Small intestine (tissue), 7 donors: ENCODE data around the gene CXXC1. TPM values are rescaled to one million over a fixed set of nuclear protein-coding genes. Genes with fewer than 3 reads are reported as not detected.
"Not testable (repeated sequence)": the region's sequence is repeated elsewhere in the genome, so short reads cannot be mapped to it uniquely, and the experiment has no call there.

ENCODE experiments used
- DNase-seq, 2 donors: peaks; one replicate each; pipeline versions ENCODE4 v3.0.0 to v3.0.0-alpha.2; 2013
- FAIRE-seq: peaks from 2 replicates; lab custom pipeline; 2012; peaks lifted over from hg19 to GRCh38; lab: Jason Lieb, UNC
- H3K27ac ChIP-seq, 3 donors: one replicate each; pipeline ENCODE4 v1.5.1; 2013; ENCODE audit warnings: low read length in 2 of 3, mild to moderate bottlenecking in 2 of 3, control low read depth in 1 of 3, inconsistent platforms in 1 of 3, low read depth in 1 of 3, moderate library complexity in 1 of 3
- H3K27me3 ChIP-seq, 3 donors: one replicate each; pipeline ENCODE4 v1.6.1; 2013; ENCODE audit warnings: low read length in 3 of 3, inconsistent platforms in 1 of 3; ENCODE audit not compliant: control insufficient read depth in 3 of 3, insufficient read depth in 3 of 3
- H3K36me3 ChIP-seq, 3 donors: one replicate each; pipeline ENCODE4 v1.6.1; 2013; ENCODE audit warnings: low read length in 3 of 3, inconsistent platforms in 1 of 3, low read depth in 1 of 3, mild to moderate bottlenecking in 1 of 3, moderate library complexity in 1 of 3; ENCODE audit not compliant: control insufficient read depth in 3 of 3, insufficient read depth in 2 of 3
- H3K4me1 ChIP-seq, 3 donors: one replicate each; pipeline ENCODE4 v1.6.1; 2013; ENCODE audit warnings: low read length in 2 of 3, inconsistent platforms in 1 of 3, low read depth in 1 of 3, mild to moderate bottlenecking in 1 of 3, moderate library complexity in 1 of 3; ENCODE audit not compliant: control insufficient read depth in 3 of 3, insufficient read depth in 2 of 3
- H3K4me3 ChIP-seq, 3 donors: one replicate each; pipeline ENCODE4 v1.5.1; 2013; ENCODE audit warnings: low read length in 3 of 3, control low read depth in 1 of 3, inconsistent platforms in 1 of 3, low read depth in 1 of 3, mild to moderate bottlenecking in 1 of 3, moderate library complexity in 1 of 3
- H3K9me3 ChIP-seq, 2 donors: one replicate each; pipeline ENCODE4 v1.6.1; 2013; ENCODE audit warnings: low read depth in 1 of 2, low read length in 1 of 2; ENCODE audit not compliant: control insufficient read depth in 2 of 2, insufficient read depth in 1 of 2
- WGBS, 3 donors: extraction: QIAGEN DNeasy Blood & Tissue Kit; methylation state at CpG; one replicate each; pipeline ENCODE4 v1.1.7; 2013; 5-methylcytosine and 5-hydroxymethylcytosine counted together
- polyA plus RNA-seq, 4 donors: library from polyadenylated mRNA; stranded (reverse) in 3 of 4; unstranded in 1 of 4; fragments of 200-250 nt in 3 of 4; fragments of 120-200 nt in 1 of 4; gene quantifications; one replicate each; pipeline versions ENCODE4 v1.2.1 to v1.2.3, GENCODE V29; 2013
- donor health status: healthy with polysubstance abuse.
- donor health status: control.
- donor health status: control.
- donor health status: Bipolar disorder and iron deficiency.
- donor health status: healthy.

The CXXC1 gene
- polyA plus RNA-seq, 4 donors = 65.1 to 93.9 (median 68.9) TPM

- H3K9me3 ChIP-seq, H3K4me1 ChIP-seq, H3K27me3 ChIP-seq, DNase-seq: not testable (repeated sequence)
- Histone ChIP-seq H3K4me3 (peak overlapping the region in 2 of 3 donors; percentile 93 to 99), H3K27ac (peak overlapping the region; percentile 72 to 97 (median 82)), H3K36me3 (peaks cover 0 to 27% (median 2%) of the 10 kb centered on the region in 3 donors)
- FAIRE-seq = peak; percentile 62
- 76 to 77% (median 76%) methylated on average over 21 of the region's 21 CpGs for WGBS, 3 donors
These were observed 1.0 kb upstream of the CXXC1 start for GRCh38 chr18:50288348-50289107.

- no peak for DNase-seq
- no peaks in the 10 kb centered on the region for H3K27me3 ChIP-seq
- WGBS, 3 donors = 1% methylated on average over 27 of the region's 27 CpGs
- no peaks in the 10 kb centered on the region for H3K9me3 ChIP-seq
- FAIRE-seq = no peak
- H3K4me3 ChIP-seq = peak overlapping the region; percentile 78 to 99 (median 93)
- H3K4me1 ChIP-seq = peaks cover 0 to 7% (median 2%) of the 10 kb centered on the region in 3 donors
- peak overlapping the region; percentile 53 to 97 (median 54) for H3K27ac ChIP-seq
- H3K36me3 ChIP-seq = peaks cover 0 to 42% (median 2%) of the 10 kb centered on the region in 3 donors
These were observed 458 bp downstream of the CXXC1 start for GRCh38 chr18:50287028-50287440.

- peaks cover 0 to 44% (median 2%) of the 10 kb centered on the region in 3 donors for H3K36me3 ChIP-seq
- FAIRE-seq = no peak
- H3K27ac ChIP-seq = peak overlapping the region in 1 of 3 donors; percentile 97
- H3K4me1 ChIP-seq = peaks cover 0 to 9% (median 2%) of the 10 kb centered on the region in 3 donors
- peak; percentile 25 to 33 for DNase-seq
- 18 to 25% (median 24%) methylated on average over 23 of the region's 23 CpGs for WGBS, 3 donors
- no peaks in the 10 kb centered on the region for H3K27me3 ChIP-seq
- peak overlapping the region; percentile 78 to 99 (median 93) for H3K4me3 ChIP-seq
- H3K9me3 ChIP-seq = no peaks in the 10 kb centered on the region
These were observed 983 bp downstream of the CXXC1 start for GRCh38 chr18:50286391-50287027.

DNA sequence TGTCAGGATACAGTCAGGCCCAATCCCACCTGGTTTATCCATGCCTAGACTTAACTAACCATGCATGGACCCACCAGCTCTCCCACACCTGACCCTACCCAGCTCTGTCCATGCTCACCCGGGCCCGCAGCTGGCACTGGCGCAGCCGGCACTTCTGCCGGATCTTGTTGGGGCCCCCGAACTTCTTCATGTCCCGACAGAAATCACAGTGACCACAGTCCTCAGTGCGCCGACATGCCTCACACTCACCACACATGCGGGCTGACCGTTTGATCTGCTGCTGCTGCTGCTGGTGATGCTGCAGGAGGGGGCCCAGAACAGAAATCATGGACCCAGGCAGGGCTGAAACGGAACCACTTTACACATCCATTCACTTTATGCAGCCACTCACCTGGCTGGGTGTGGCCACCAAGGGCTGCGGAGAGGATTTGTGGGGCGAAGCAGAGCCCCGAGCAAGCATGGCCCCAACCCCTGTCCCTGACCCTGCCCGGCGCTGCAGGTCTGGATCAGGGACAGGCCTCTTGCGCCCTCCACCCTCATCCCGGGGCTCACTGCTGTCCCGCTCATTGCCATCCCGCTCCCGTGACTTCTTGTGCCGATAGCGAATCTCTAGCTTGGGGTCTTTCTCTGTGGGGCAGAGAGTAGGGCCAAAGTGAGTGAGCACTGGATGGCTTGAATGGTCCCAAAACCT, 1.7 kb downstream of the CXXC1 start:
- DNase-seq (no peak), FAIRE-seq (no peak)
- Histone ChIP-seq H3K4me1 (peaks cover 0 to 9% (median 2%) of the 10 kb centered on the region in 3 donors), H3K4me3 (no peak overlapping the region), H3K27ac (no peak overlapping the region), H3K27me3 (no peaks in the 10 kb centered on the region), H3K9me3 (no peaks in the 10 kb centered on the region), H3K36me3 (peaks cover 0 to 44% (median 2%) of the 10 kb centered on the region in 3 donors)
- 96 to 97% (median 97%) methylated on average over 24 of the region's 24 CpGs for WGBS, 3 donors

- Histone ChIP-seq H3K4me3 (no peak overlapping the region), H3K36me3 (peaks cover 0 to 44% (median 2%) of the 10 kb centered on the region in 3 donors), H3K27ac (no peak overlapping the region), H3K4me1 (peaks cover 3 to 9% (median 4%) of the 10 kb centered on the region in 3 donors), H3K9me3 (no peaks in the 10 kb centered on the region), H3K27me3 (no peaks in the 10 kb centered on the region)
- 91 to 95% (median 94%) methylated on average over 10 to 13 of the region's 13 CpGs for WGBS, 3 donors
- no peak for DNase-seq
- no peak for FAIRE-seq
These were observed 2.4 kb downstream of the CXXC1 start for GRCh38 chr18:50285071-50285470.

GRCh38 chr18:50284255-50284885, 3.1 kb downstream of the CXXC1 start:
- WGBS, 3 donors = 91 to 94% (median 94%) methylated on average over 15 of the region's 15 CpGs
- H3K36me3 ChIP-seq = peaks cover 0 to 47% (median 2%) of the 10 kb centered on the region in 3 donors
- no peak overlapping the region for H3K27ac ChIP-seq
- no peaks in the 10 kb centered on the region for H3K9me3 ChIP-seq
- H3K27me3 ChIP-seq = no peaks in the 10 kb centered on the region
- no peak for FAIRE-seq
- H3K4me1 ChIP-seq = peaks cover 7 to 12% (median 8%) of the 10 kb centered on the region in 3 donors
- H3K4me3 ChIP-seq = no peak overlapping the region
- no peak for DNase-seq

GRCh38 chr18:50283469-50284209, 3.9 kb downstream of the CXXC1 start:
- FAIRE-seq (no peak), DNase-seq (no peak)
- no peak overlapping the region for H3K4me3 ChIP-seq
- WGBS, 3 donors = 89 to 93% (median 91%) methylated on average over 29 of the region's 29 CpGs
- H3K27me3 ChIP-seq = no peaks in the 10 kb centered on the region
- peaks cover 0 to 47% (median 6%) of the 10 kb centered on the region in 3 donors for H3K36me3 ChIP-seq
- H3K9me3 ChIP-seq = no peaks in the 10 kb centered on the region
- H3K27ac ChIP-seq = no peak overlapping the region
- H3K4me1 ChIP-seq = peaks cover 10 to 14% (median 12%) of the 10 kb centered on the region in 3 donors
